Endothelial cell of umbilical vein (primary cell): Measurements from ENCODE around the gene CNOT4. TPM values are rescaled to one million over a fixed set of nuclear protein-coding genes. Genes with fewer than 3 reads are reported as not detected.

Experiments
- BruUV-seq: library from RNA; stranded (reverse); fragments of 400-500 nt; replicated peaks from 2 replicates; lab custom pipeline; 2021; lab: Mats Ljungman, UMichigan
- CTCF ChIA-PET: fragments of 300-600, 350-600 bp; sonication (Branson Sonifier 250); formaldehyde crosslinking; loops from one replicate; lab custom pipeline; 2021; ENCODE audit warnings: antibody characterized with exemption, inconsistent platforms; lab: Charles Lee
- POLR2A ChIA-PET: fragments of 300-600, 350-600 bp; sonication (Branson Sonifier 250); formaldehyde crosslinking; loops from one replicate; lab custom pipeline; 2021; ENCODE audit warnings: antibody characterized with exemption, inconsistent platforms; lab: Charles Lee
- DNase-seq: peaks from one replicate; pipeline ENCODE4 v3.0.0-alpha.2; 2011; ENCODE audit warnings: low read depth, low spot score
- FAIRE-seq: peaks from 2 replicates; lab custom pipeline; 2011; peaks lifted over from hg19 to GRCh38; lab: Jason Lieb, UNC
- H2AFZ ChIP-seq: 2 replicates; pipeline ENCODE4 v1.6.0; 2012; ENCODE audit warnings: low read depth, low read length, control low read depth, inconsistent platforms
- H3K27ac ChIP-seq: 2 replicates; pipeline ENCODE4 v1.5.1; 2011; ENCODE audit warnings: low read depth, mild to moderate bottlenecking, control low read depth, low read length, moderate library complexity; ENCODE audit not compliant: insufficient read depth
- H3K27me3 ChIP-seq, 2 experiments: 2 replicates each; pipeline versions ENCODE4 v1.6.0 to v1.6.1; 2011; ENCODE audit warnings: low read length in 2 of 2, mixed read lengths in 1 of 2; ENCODE audit not compliant: control insufficient read depth in 2 of 2, insufficient read depth in 2 of 2
- H3K36me3 ChIP-seq, 2 experiments: 2 replicates in 1 of 2; 3 replicates in 1 of 2; pipeline ENCODE4 v1.5.1; 2011; ENCODE audit warnings: low read length in 2 of 2, mild to moderate bottlenecking in 1 of 2, moderate library complexity in 1 of 2; ENCODE audit not compliant: control insufficient read depth in 2 of 2, insufficient read depth in 2 of 2; ENCODE audit errors: extremely low read depth in 1 of 2
- H3K4me1 ChIP-seq: 3 replicates; pipeline ENCODE4 v1.5.1; 2011; ENCODE audit warnings: mild to moderate bottlenecking, low read length; ENCODE audit not compliant: control insufficient read depth, insufficient read depth; ENCODE audit errors: extremely low read depth
- H3K4me2 ChIP-seq: 2 replicates; pipeline ENCODE4 v1.6.1; 2011; ENCODE audit warnings: low read length, control low read depth, mixed read lengths; ENCODE audit not compliant: insufficient read depth
- H3K4me3 ChIP-seq, 3 experiments: fragments of 200-600 bp in 1 of 3; sonication (generic), shearing (Covaris generic) in 1 of 3; replicated peaks in 1 of 3; 2 replicates each; pipeline ENCODE4 v1.5.1; 2011 to 2016; ENCODE audit warnings: control low read depth in 3 of 3, low read length in 3 of 3, mild to moderate bottlenecking in 2 of 3, inconsistent platforms in 1 of 3, low read depth in 1 of 3, moderate library complexity in 1 of 3; ENCODE audit not compliant: insufficient read depth in 1 of 3
- H3K79me2 ChIP-seq: 2 replicates; pipeline ENCODE4 v1.6.0; 2012; ENCODE audit warnings: low read length, inconsistent platforms; ENCODE audit not compliant: control insufficient read depth, insufficient read depth
- H3K9ac ChIP-seq: replicated peaks from 2 replicates; pipeline ENCODE3; 2011; ENCODE audit warnings: low read length, control low read depth; ENCODE audit not compliant: insufficient read depth; ENCODE audit errors: extremely low read depth
- H3K9me1 ChIP-seq: replicated peaks from 3 replicates; pipeline ENCODE4 v1.6.0; 2011; ENCODE audit warnings: mild to moderate bottlenecking, low read length; ENCODE audit not compliant: control insufficient read depth, insufficient read depth; ENCODE audit errors: extremely low read depth
- H3K9me3 ChIP-seq: replicated peaks from 2 replicates; pipeline ENCODE4 v1.5.1; 2012; ENCODE audit warnings: low read length, inconsistent platforms; ENCODE audit not compliant: control insufficient read depth, insufficient read depth
- H4K20me1 ChIP-seq: replicated peaks from 2 replicates; pipeline ENCODE3; 2011; ENCODE audit warnings: mild to moderate bottlenecking, low read length; ENCODE audit not compliant: control insufficient read depth, insufficient read depth; ENCODE audit errors: extremely low read depth
- FOS ChIP-seq: IDR thresholded peaks from 2 replicates; pipeline ENCODE4 v1.6.1; 2011; ENCODE audit warnings: mild to moderate bottlenecking, low read length, moderate library complexity, borderline replicate concordance; ENCODE audit not compliant: insufficient read depth
- GATA2 ChIP-seq: IDR thresholded peaks from 2 replicates; pipeline ENCODE4 v1.7.0; 2011; ENCODE audit warnings: low read depth, mild to moderate bottlenecking, moderate library complexity, mixed read lengths, low read length; ENCODE audit not compliant: insufficient read length, insufficient read depth
- JUN ChIP-seq: IDR thresholded peaks from 2 replicates; pipeline ENCODE4 v1.6.1; 2011; ENCODE audit warnings: borderline replicate concordance, low read depth; ENCODE audit not compliant: insufficient read length, insufficient read depth
- POLR2A ChIP-seq: IDR thresholded peaks from 2 replicates; pipeline ENCODE4 v1.6.1; 2012; ENCODE audit warnings: low read depth, mild to moderate bottlenecking, control low read depth, low read length
- dilution Hi-C: fragments of 300-500 bp; cut with MboI; formaldehyde crosslinking; loops from one replicate; pipeline ENCODE4 v1.15.0; 2019; ENCODE audit warnings: low sequenced_read_pairs; ENCODE audit not compliant: extremely low pct_ligation_motif_present
- intact Hi-C: fragments of 100-400 bp; cut with micrococcal nuclease; formaldehyde crosslinking; loops from one replicate; pipeline ENCODE4 v1.10.0; 2022
- polyA plus RNA-seq, 4 experiments: library from polyadenylated mRNA; depleted of rRNA in 3 of 4; stranded (reverse) in 3 of 4; unstranded in 1 of 4; fragments of >200 nt; gene quantifications; 2 replicates each; pipeline versions ENCODE4 v1.2.1 to v1.2.3, GENCODE V29; 2011 to 2012; ENCODE audit warnings: missing spikeins in 1 of 4
- total RNA-seq: library from RNA; stranded (reverse); gene quantifications from 2 replicates; pipeline ENCODE4 v1.2.3, GENCODE V29; 2021
- TF ChIP-seq, protein P1 (sequence below), 2 donors: IDR thresholded peaks; 1 replicate in 1 of 2; 2 replicates in 1 of 2; pipeline ENCODE4 v1.5.1; 2011; ENCODE audit warnings: low read length in 2 of 2, mild to moderate bottlenecking in 2 of 2, moderate library complexity in 2 of 2, control low read depth in 1 of 2, inconsistent platforms in 1 of 2, low read depth in 1 of 2; ENCODE audit not compliant: insufficient read depth in 1 of 2; ENCODE audit errors: extremely low read depth in 1 of 2

Gene CNOT4
- total and polyA plus RNA-seq, 2 donors (not counting 3 experiments of a cell fraction or from before 2014, with no cell fraction given): 10.3 to 21.7 TPM

DNA sequence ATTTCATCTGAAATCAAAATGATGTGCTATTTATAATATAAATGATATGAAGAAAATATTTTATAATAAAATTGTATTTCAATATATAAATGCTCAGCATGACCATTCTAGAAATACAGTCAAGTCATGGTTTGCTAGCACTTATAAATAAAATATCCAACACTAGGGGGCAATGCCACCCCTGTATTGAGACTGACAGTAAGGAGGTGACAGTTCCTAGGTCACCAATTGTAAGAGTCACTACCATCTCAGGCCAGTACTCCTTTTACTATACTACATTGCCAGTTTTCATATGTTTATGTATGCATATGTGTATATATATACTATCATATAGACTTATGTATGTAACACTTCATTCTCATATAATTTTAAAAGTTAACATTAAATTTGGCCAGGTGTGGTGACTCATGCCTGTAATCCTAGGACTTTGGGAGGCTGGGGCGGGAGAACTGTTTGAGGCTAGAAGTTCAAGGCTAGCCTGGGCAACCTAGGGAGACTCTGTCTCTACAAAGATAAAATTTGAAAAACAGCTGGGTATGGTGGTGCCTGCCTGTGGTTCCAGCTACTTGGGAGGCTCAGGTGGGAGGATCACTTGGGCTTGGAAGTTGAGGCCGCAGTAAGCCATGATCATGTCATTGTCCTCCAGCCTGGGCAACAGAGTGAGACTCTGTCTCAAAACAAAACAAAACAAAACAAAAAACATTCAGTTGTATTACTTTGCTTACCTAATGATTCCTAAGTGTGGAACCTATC is 2.4 kb upstream of the CNOT4 start:
- dilution Hi-C loops: no loop called here
- no peaks in the 10 kb centered on the region for H3K9me3 ChIP-seq
- no peaks in the 10 kb centered on the region for H3K9me1 ChIP-seq
- no peak overlapping the region for H2AFZ ChIP-seq
- no peak overlapping the region for H3K4me2 ChIP-seq
- H3K4me1 ChIP-seq: peaks cover 19% of the 10 kb centered on the region
- no TSS peak for BruUV-seq
- POLR2A ChIA-PET: no interaction called here
- CTCF ChIA-PET: interaction anchor here (1.1 to 1.4 kb wide), 3 partner anchors 48 to 238 kb away, joined by 3 to 6 read pairs (median 5); no protein-coding TSS in a partner anchor
- H3K27ac ChIP-seq: no peak overlapping the region
- no peak overlapping the region for H3K9ac ChIP-seq
- peaks cover 3% of the 10 kb centered on the region for H4K20me1 ChIP-seq
- H3K79me2 ChIP-seq: peaks cover 26% of the 10 kb centered on the region
- DNase-seq: peak; percentile 68
- H3K36me3 ChIP-seq: no peaks in the 10 kb centered on the region
- intact Hi-C loops: loop anchor here (5.0 kb wide), 3 partner anchors 135 to 300 kb away; partner anchors contain the start of genes STMP1 and WDR91
- TF ChIP-seq JUN (no peak), GATA2 (no peak), POLR2A (no peak), FOS (no peak)
- TF ChIP-seq, protein P1, sequence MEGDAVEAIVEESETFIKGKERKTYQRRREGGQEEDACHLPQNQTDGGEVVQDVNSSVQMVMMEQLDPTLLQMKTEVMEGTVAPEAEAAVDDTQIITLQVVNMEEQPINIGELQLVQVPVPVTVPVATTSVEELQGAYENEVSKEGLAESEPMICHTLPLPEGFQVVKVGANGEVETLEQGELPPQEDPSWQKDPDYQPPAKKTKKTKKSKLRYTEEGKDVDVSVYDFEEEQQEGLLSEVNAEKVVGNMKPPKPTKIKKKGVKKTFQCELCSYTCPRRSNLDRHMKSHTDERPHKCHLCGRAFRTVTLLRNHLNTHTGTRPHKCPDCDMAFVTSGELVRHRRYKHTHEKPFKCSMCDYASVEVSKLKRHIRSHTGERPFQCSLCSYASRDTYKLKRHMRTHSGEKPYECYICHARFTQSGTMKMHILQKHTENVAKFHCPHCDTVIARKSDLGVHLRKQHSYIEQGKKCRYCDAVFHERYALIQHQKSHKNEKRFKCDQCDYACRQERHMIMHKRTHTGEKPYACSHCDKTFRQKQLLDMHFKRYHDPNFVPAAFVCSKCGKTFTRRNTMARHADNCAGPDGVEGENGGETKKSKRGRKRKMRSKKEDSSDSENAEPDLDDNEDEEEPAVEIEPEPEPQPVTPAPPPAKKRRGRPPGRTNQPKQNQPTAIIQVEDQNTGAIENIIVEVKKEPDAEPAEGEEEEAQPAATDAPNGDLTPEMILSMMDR (IDR thresholded peaks at IDR 0.05; ENCODE audit: extremely low read depth in 1 of 2, insufficient read depth in 1 of 2, low read depth in 1 of 2, low read length in 2 of 2): peak; percentile 34 to 36
- H3K4me3 ChIP-seq: no peak overlapping the region
- H3K27me3 ChIP-seq: no peaks in the 10 kb centered on the region
- no peak for FAIRE-seq
